H9 (cell line): ENCODE results near the gene NTRK3. TPM values are rescaled to one million over a fixed set of nuclear protein-coding genes. Genes with fewer than 3 reads are reported as not detected.

Source experiments
- DNase-seq: peaks from one replicate; pipeline ENCODE4 v3.0.0-alpha.2; 2017
- H2AFZ ChIP-seq: one replicate; pipeline ENCODE4 v1.6.1; 2013; ENCODE audit warnings: mild to moderate bottlenecking, low read length, control low read depth, moderate library complexity
- H2AK5ac ChIP-seq: 2 replicates; pipeline ENCODE4 v1.6.1; 2013; ENCODE audit warnings: low read length, control low read depth, mixed read lengths; ENCODE audit not compliant: insufficient read length
- H2BK120ac ChIP-seq: one replicate; pipeline ENCODE4 v1.6.1; 2013; ENCODE audit warnings: low read depth, mild to moderate bottlenecking, low read length, control low read depth, inconsistent platforms; ENCODE audit not compliant: poor library complexity, severe bottlenecking
- H2BK12ac ChIP-seq: 2 replicates; pipeline ENCODE4 v1.6.1; 2013; ENCODE audit warnings: low read length, control low read depth, mixed read lengths, low read depth; ENCODE audit not compliant: insufficient read length
- H2BK15ac ChIP-seq: 2 replicates; pipeline ENCODE4 v1.6.1; 2013; ENCODE audit warnings: low read depth, low read length, control low read depth
- H2BK20ac ChIP-seq: one replicate; pipeline ENCODE4 v1.6.1; 2013; ENCODE audit warnings: low read depth, mild to moderate bottlenecking, low read length, control low read depth, inconsistent platforms; ENCODE audit not compliant: poor library complexity, severe bottlenecking
- H2BK5ac ChIP-seq: 2 replicates; pipeline ENCODE4 v1.6.1; 2013; ENCODE audit warnings: low read length, control low read depth, mixed read lengths; ENCODE audit not compliant: insufficient read length
- H3K14ac ChIP-seq: 2 replicates; pipeline ENCODE4 v1.6.1; 2013; ENCODE audit warnings: low read length, control low read depth; ENCODE audit not compliant: insufficient read depth
- H3K18ac ChIP-seq: 2 replicates; pipeline ENCODE4 v1.6.1; 2013; ENCODE audit warnings: low read depth, mild to moderate bottlenecking, mixed read lengths, low read length, control low read depth; ENCODE audit not compliant: insufficient read length
- H3K23ac ChIP-seq: 2 replicates; pipeline ENCODE4 v1.6.1; 2013; ENCODE audit warnings: low read length, control low read depth, mixed read lengths, low read depth; ENCODE audit not compliant: insufficient read length
- H3K23me2 ChIP-seq: 2 replicates; pipeline ENCODE4 v1.6.1; 2013; ENCODE audit warnings: low read depth, mild to moderate bottlenecking, mixed read lengths, low read length, control low read depth; ENCODE audit not compliant: insufficient read length, poor library complexity, severe bottlenecking
- H3K27ac ChIP-seq: 2 replicates; pipeline ENCODE4 v1.5.1; 2013; ENCODE audit warnings: low read length, control low read depth, mixed read lengths, low read depth; ENCODE audit not compliant: insufficient read length
- H3K27me3 ChIP-seq: 2 replicates; pipeline ENCODE4 v1.6.1; 2013; ENCODE audit warnings: low read length, control low read depth, inconsistent platforms; ENCODE audit not compliant: insufficient read depth
- H3K4ac ChIP-seq: 2 replicates; pipeline ENCODE4 v1.6.1; 2013; ENCODE audit warnings: low read depth, mild to moderate bottlenecking, control low read depth, inconsistent platforms, low read length, moderate library complexity
- H3K4me1 ChIP-seq: 2 replicates; pipeline ENCODE4 v1.6.1; 2013; ENCODE audit warnings: low read length, control low read depth, inconsistent platforms; ENCODE audit not compliant: insufficient read depth
- H3K4me2 ChIP-seq: 2 replicates; pipeline ENCODE4 v1.6.1; 2013; ENCODE audit warnings: low read length, control low read depth, mixed read lengths; ENCODE audit not compliant: insufficient read length, insufficient read depth
- H3K56ac ChIP-seq: 2 replicates; pipeline ENCODE4 v1.6.1; 2013; ENCODE audit warnings: low read depth, mild to moderate bottlenecking, mixed read lengths, low read length, control low read depth; ENCODE audit not compliant: insufficient read length
- H3K79me1 ChIP-seq: 2 replicates; pipeline ENCODE4 v1.6.1; 2013; ENCODE audit warnings: low read depth, mild to moderate bottlenecking, moderate library complexity, low read length, control low read depth, inconsistent platforms; ENCODE audit not compliant: insufficient read depth, poor library complexity, severe bottlenecking
- H3K79me2 ChIP-seq: 2 replicates; pipeline ENCODE4 v1.6.1; 2013; ENCODE audit warnings: low read length, control low read depth, inconsistent platforms; ENCODE audit not compliant: insufficient read depth
- H3K9ac ChIP-seq: 2 replicates; pipeline ENCODE4 v1.6.1; 2013; ENCODE audit warnings: low read length, control low read depth, mixed read lengths; ENCODE audit not compliant: insufficient read length; ENCODE audit errors: extremely low read depth
- H3K9me3 ChIP-seq: one replicate; pipeline ENCODE4 v1.6.1; 2013; ENCODE audit warnings: low read depth, low read length, inconsistent platforms; ENCODE audit not compliant: control insufficient read depth
- H3T11ph ChIP-seq: one replicate; pipeline ENCODE4 v1.6.1; 2013; ENCODE audit warnings: mild to moderate bottlenecking, low read length, control low read depth, inconsistent platforms
- H4K20me1 ChIP-seq: one replicate; pipeline ENCODE4 v1.6.1; 2013; ENCODE audit not compliant: control insufficient read depth, insufficient read length, insufficient read depth
- H4K5ac ChIP-seq: 2 replicates; pipeline ENCODE4 v1.6.1; 2013; ENCODE audit warnings: low read depth, mild to moderate bottlenecking, mixed read lengths, low read length, control low read depth; ENCODE audit not compliant: insufficient read length
- H4K8ac ChIP-seq: replicated peaks from 2 replicates; pipeline ENCODE4 v1.6.1; 2013; ENCODE audit warnings: low read length, control low read depth, mixed read lengths, low read depth; ENCODE audit not compliant: insufficient read length
- H4K91ac ChIP-seq: 2 replicates; pipeline ENCODE4 v1.6.1; 2013; ENCODE audit warnings: low read depth, mild to moderate bottlenecking, moderate library complexity, mixed read lengths, low read length, control low read depth; ENCODE audit not compliant: insufficient read length
- H3K27ac Mint-ChIP-seq, 3 experiments: 2 replicates in 2 of 3; 3 replicates in 1 of 3; pipeline ENCODE4 v1.8.0; 2020 to 2021; ENCODE audit warnings: mixed read lengths in 3 of 3, mild to moderate bottlenecking in 1 of 3, moderate library complexity in 1 of 3
- H3K27me3 Mint-ChIP-seq: 2 replicates; pipeline ENCODE4 v1.8.0; 2021; ENCODE audit warnings: low read depth, mild to moderate bottlenecking, moderate library complexity, mixed read lengths
- H3K36me3 Mint-ChIP-seq, 3 experiments: 2 replicates in 2 of 3; 3 replicates in 1 of 3; pipeline ENCODE4 v1.8.0; 2020 to 2021; ENCODE audit warnings: low read depth in 3 of 3, mixed read lengths in 3 of 3; ENCODE audit not compliant: insufficient read depth in 1 of 3
- H3K4me1 Mint-ChIP-seq, 2 experiments: 2 replicates each; pipeline ENCODE4 v1.8.0; 2020; ENCODE audit warnings: mixed read lengths in 2 of 2
- H3K4me3 Mint-ChIP-seq, 2 experiments: 2 replicates in 1 of 2; 3 replicates in 1 of 2; pipeline ENCODE4 v1.8.0; 2020 to 2021; ENCODE audit warnings: mild to moderate bottlenecking in 2 of 2, mixed read lengths in 2 of 2, moderate library complexity in 1 of 2
- H3K9me3 Mint-ChIP-seq, 2 experiments: 2 replicates in 1 of 2; 3 replicates in 1 of 2; pipeline ENCODE4 v1.8.0; 2020; ENCODE audit warnings: mild to moderate bottlenecking in 2 of 2, mixed read lengths in 2 of 2, moderate library complexity in 1 of 2
- WGBS: extraction: QIAGEN DNeasy Blood & Tissue Kit; methylation state at CpG from one replicate; pipeline ENCODE4 v1.1.7; 2013; ENCODE audit warnings: missing lambda C conversion rate, low lambda C conversion rate, mixed read lengths; ENCODE audit not compliant: insufficient read length; ENCODE audit errors: extremely low coverage; 5-methylcytosine and 5-hydroxymethylcytosine counted together
- total RNA-seq: library from RNA; stranded (reverse); gene quantifications from 2 replicates; pipeline ENCODE4 v1.2.1, GENCODE V29; 2021
- TF ChIP-seq, protein P1 (sequence below): fragments of 200-600 bp; sonication (generic); conservative IDR thresholded peaks from 3 replicates; pipeline ENCODE4 v1.8.0; 2021; ENCODE audit warnings: antibody characterized with exemption, mild to moderate bottlenecking

Gene NTRK3
- total RNA-seq, 1 experiment from 2014 or later, result 2.5 TPM

DNA sequence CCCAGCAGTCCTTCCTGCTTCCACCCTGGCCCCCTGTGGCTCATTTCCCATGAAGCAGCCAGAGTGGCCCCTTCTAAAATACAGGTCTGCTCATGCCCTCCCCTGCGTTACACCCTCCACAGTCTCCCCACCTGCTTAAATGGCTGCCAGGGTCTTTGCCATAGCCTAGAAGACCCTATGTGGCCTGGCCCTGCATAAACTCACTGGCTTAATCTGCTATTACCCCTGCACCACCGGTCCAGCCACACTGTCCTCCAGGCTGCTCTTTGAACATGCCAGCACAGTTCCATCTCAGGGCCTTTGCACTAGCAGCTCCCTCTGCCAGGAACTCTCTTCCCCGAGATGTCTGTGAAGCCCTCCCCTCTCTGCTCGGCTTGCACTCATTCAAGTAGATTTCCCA is 166.8 kb downstream of the NTRK3 start:
- Histone ChIP-seq H3K23ac (no peak overlapping the region), H2BK5ac (no peak overlapping the region), H3K4me2 (no peak overlapping the region), H3K18ac (no peak overlapping the region), H2AK5ac (no peak overlapping the region), H2BK120ac (no peak overlapping the region), H4K8ac (no peak overlapping the region), H3K4ac (no peak overlapping the region), H3K9ac (no peak overlapping the region), H3K79me1 (no peaks in the 10 kb centered on the region), H2BK12ac (no peak overlapping the region), H4K5ac (no peak overlapping the region), H3K14ac (no peak overlapping the region), H4K91ac (no peak overlapping the region), H3K23me2 (no peaks in the 10 kb centered on the region), H4K20me1 (no peaks in the 10 kb centered on the region), H3K4me1 (no peaks in the 10 kb centered on the region), H3K79me2 (no peaks in the 10 kb centered on the region), H3K27ac (no peak overlapping the region), H2BK20ac (no peak overlapping the region), H3T11ph (no peak overlapping the region), H3K27me3 (no peaks in the 10 kb centered on the region), H2AFZ (no peak overlapping the region), H2BK15ac (no peak overlapping the region), H3K9me3 (no peaks in the 10 kb centered on the region), H3K56ac (no peak overlapping the region)
- no peak overlapping the region for H3K27ac Mint-ChIP-seq
- WGBS, result no CpG with 5 or more reads among the region's 4 CpGs
- peaks cover 0 to 2% of the 10 kb centered on the region in 2 experiments; a peak in 3 of 5 replicates for H3K9me3 Mint-ChIP-seq
- peaks cover 9 to 12% of the 10 kb centered on the region in 2 experiments for H3K4me1 Mint-ChIP-seq
- no peak for DNase-seq
- H3K4me3 Mint-ChIP-seq, result no peak overlapping the region
- no peaks in the 10 kb centered on the region; a peak in 1 of 7 replicates for H3K36me3 Mint-ChIP-seq
- H3K27me3 Mint-ChIP-seq, result peaks cover 2% of the 10 kb centered on the region; the same call in 1 of the 2 replicates
- TF ChIP-seq, protein P1, sequence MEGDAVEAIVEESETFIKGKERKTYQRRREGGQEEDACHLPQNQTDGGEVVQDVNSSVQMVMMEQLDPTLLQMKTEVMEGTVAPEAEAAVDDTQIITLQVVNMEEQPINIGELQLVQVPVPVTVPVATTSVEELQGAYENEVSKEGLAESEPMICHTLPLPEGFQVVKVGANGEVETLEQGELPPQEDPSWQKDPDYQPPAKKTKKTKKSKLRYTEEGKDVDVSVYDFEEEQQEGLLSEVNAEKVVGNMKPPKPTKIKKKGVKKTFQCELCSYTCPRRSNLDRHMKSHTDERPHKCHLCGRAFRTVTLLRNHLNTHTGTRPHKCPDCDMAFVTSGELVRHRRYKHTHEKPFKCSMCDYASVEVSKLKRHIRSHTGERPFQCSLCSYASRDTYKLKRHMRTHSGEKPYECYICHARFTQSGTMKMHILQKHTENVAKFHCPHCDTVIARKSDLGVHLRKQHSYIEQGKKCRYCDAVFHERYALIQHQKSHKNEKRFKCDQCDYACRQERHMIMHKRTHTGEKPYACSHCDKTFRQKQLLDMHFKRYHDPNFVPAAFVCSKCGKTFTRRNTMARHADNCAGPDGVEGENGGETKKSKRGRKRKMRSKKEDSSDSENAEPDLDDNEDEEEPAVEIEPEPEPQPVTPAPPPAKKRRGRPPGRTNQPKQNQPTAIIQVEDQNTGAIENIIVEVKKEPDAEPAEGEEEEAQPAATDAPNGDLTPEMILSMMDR, result no peak
